ENCODE data around the gene PMFBP1.

DNA sequence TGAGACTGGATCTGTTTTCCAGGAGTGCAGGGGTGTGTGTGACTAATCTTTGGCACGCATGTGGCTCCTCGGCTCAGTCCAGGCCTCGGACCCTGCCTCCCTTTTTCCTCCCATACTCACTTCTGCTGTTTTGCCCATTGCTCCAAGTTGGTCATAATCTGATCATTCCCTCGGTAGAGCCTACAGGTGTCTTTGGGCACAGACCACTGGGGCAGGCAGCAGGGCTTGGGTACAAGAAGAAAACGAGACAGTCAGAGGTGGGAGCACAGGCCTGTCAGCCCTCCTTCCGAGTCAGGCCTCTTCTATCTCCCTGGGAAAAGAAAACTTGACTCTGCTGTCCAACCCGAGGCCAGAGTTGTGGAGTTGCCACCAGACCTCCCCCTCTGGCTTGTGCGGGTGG lies 48.5 kb downstream of the PMFBP1 start:
- TF ChIP-seq, protein P1, sequence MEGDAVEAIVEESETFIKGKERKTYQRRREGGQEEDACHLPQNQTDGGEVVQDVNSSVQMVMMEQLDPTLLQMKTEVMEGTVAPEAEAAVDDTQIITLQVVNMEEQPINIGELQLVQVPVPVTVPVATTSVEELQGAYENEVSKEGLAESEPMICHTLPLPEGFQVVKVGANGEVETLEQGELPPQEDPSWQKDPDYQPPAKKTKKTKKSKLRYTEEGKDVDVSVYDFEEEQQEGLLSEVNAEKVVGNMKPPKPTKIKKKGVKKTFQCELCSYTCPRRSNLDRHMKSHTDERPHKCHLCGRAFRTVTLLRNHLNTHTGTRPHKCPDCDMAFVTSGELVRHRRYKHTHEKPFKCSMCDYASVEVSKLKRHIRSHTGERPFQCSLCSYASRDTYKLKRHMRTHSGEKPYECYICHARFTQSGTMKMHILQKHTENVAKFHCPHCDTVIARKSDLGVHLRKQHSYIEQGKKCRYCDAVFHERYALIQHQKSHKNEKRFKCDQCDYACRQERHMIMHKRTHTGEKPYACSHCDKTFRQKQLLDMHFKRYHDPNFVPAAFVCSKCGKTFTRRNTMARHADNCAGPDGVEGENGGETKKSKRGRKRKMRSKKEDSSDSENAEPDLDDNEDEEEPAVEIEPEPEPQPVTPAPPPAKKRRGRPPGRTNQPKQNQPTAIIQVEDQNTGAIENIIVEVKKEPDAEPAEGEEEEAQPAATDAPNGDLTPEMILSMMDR (IDR thresholded peaks at IDR 0.05; ENCODE audit: insufficient read depth, low read length): no peak
- TF ChIP-seq, protein P2, sequence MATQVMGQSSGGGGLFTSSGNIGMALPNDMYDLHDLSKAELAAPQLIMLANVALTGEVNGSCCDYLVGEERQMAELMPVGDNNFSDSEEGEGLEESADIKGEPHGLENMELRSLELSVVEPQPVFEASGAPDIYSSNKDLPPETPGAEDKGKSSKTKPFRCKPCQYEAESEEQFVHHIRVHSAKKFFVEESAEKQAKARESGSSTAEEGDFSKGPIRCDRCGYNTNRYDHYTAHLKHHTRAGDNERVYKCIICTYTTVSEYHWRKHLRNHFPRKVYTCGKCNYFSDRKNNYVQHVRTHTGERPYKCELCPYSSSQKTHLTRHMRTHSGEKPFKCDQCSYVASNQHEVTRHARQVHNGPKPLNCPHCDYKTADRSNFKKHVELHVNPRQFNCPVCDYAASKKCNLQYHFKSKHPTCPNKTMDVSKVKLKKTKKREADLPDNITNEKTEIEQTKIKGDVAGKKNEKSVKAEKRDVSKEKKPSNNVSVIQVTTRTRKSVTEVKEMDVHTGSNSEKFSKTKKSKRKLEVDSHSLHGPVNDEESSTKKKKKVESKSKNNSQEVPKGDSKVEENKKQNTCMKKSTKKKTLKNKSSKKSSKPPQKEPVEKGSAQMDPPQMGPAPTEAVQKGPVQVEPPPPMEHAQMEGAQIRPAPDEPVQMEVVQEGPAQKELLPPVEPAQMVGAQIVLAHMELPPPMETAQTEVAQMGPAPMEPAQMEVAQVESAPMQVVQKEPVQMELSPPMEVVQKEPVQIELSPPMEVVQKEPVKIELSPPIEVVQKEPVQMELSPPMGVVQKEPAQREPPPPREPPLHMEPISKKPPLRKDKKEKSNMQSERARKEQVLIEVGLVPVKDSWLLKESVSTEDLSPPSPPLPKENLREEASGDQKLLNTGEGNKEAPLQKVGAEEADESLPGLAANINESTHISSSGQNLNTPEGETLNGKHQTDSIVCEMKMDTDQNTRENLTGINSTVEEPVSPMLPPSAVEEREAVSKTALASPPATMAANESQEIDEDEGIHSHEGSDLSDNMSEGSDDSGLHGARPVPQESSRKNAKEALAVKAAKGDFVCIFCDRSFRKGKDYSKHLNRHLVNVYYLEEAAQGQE (IDR thresholded peaks at IDR 0.05; ENCODE audit: insufficient replicate concordance, low read depth): no peak
- TF ChIP-seq POLR2AphosphoS5 (IDR thresholded peaks at IDR 0.05; ENCODE audit: low read depth): no peak
- no peak for TF ChIP-seq GABPA (IDR thresholded peaks at IDR 0.05; ENCODE audit: low read depth)

Measured in HL-60 (cell line).